NCI-H524 (cell line): ENCODE results near the gene RPRML.
"Not testable (repeated sequence)": the region's sequence is repeated elsewhere in the genome, so short reads cannot be mapped to it uniquely, and the experiment has no call there.

Experiments used
- DNase-seq, 2 experiments: peaks; one replicate each; lab custom pipeline; 2025; lab: John Stamatoyannopoulos, UW

The RPRML gene

GRCh38 chr17:46979147-46979863 is at the start of gene RPRML:
Gene RPRML, minus strand, starts transcription at chr17:46979253. Its CDS starts 246 bp downstream, at chr17:46979007.
- peak; percentile 44 to 74 for DNase-seq

- not testable (repeated sequence) for DNase-seq
Measured at GRCh38 chr17:47016966-47017365, 37.9 kb upstream of the RPRML start.

- no peak for DNase-seq
Measured at GRCh38 chr17:47013341-47013740, 34.3 kb upstream of the RPRML start.

- DNase-seq = no peak
Measured at GRCh38 chr17:47012457-47012856, 33.4 kb upstream of the RPRML start.

- no peak for DNase-seq
Measured at GRCh38 chr17:47009759-47010594, 30.9 kb upstream of the RPRML start.

GRCh38 chr17:47004906-47005305 is 25.9 kb upstream of the RPRML start:
- DNase-seq = no peak

GRCh38 chr17:47003864-47004263 is 24.8 kb upstream of the RPRML start:
- DNase-seq = not testable (repeated sequence)

GRCh38 chr17:46995841-46996571 is 17.0 kb upstream of the RPRML start:
- no peak for DNase-seq

- DNase-seq = peak in 1 of 2 experiments; percentile 40
Measured at GRCh38 chr17:46994993-46995392, 15.9 kb upstream of the RPRML start.

- DNase-seq = no peak
Measured at GRCh38 chr17:46991617-46992016, 12.6 kb upstream of the RPRML start.

GRCh38 chr17:46989637-46990431 is 10.8 kb upstream of the RPRML start:
- no peak for DNase-seq

- not testable (repeated sequence) for DNase-seq
Measured at GRCh38 chr17:46987927-46988326, 8.9 kb upstream of the RPRML start.

GRCh38 chr17:46986366-46986765 is 7.3 kb upstream of the RPRML start:
- DNase-seq = no peak

- peak; percentile 47 to 56 for DNase-seq
Measured at GRCh38 chr17:46984892-46985291, 5.8 kb upstream of the RPRML start.

GRCh38 chr17:46984341-46984740 is 5.3 kb upstream of the RPRML start:
- DNase-seq = peak; percentile 92 to 97

GRCh38 chr17:46983782-46984181 is 4.7 kb upstream of the RPRML start:
- no peak for DNase-seq

GRCh38 chr17:46982577-46982976 is 3.5 kb upstream of the RPRML start:
- DNase-seq = no peak

GRCh38 chr17:46978489-46979146 is 435 bp downstream of the RPRML start:
- DNase-seq = peak in 1 of 2 experiments; percentile 42

GRCh38 chr17:46977750-46978488 is 1.1 kb downstream of the RPRML start:
- peak; percentile 69 to 72 for DNase-seq

- peak; percentile 82 to 92 for DNase-seq
Measured at GRCh38 chr17:46977348-46977747, 1.7 kb downstream of the RPRML start.
